ENCODE measurements around the gene FHIT. TPM values are rescaled to one million over a fixed set of nuclear protein-coding genes. Genes with fewer than 3 reads are reported as not detected.

The FHIT gene
- total and polyA plus RNA-seq, 2 of the 4 experiments (the other 2 are of a cell fraction) = 0.07 TPM; not detected in 1

DNA sequence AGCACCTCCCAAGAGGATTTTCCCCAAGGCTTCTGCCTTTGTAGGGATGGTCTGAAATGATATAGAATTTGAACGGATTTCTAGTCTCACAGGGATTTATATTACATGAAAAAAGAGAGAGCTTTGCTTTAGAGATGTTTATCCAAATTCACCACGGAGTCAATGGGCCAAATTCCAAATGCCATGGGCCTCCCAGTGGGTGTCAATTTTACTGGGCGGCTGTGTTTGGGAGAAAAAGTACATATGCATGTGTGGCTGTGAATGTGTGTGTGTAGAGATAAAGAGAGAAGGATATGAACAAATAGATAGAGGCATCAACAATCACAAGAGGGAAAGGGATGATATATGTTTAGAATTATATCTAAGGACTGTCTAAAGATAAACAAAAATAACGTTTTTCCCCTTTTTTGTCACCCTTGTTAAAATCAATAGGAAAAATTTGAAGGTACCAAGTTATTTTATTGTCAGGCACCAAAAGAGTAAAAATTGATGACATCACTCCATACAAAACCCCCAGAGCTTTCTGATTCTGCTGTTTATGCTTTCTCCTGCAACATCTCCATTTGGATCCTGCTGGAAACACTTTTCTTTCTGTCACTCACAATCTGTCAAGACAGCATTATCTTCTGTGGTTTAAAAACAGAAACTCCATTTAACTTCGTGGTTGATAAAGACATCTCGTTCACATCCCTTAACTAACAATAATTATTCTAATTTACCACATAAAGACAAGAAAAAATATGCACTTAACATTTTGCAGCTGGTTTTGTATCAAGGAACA, 160.7 kb downstream of the FHIT start:
- no peak overlapping the region for H3K18ac ChIP-seq (ENCODE audit: low read depth, low read length)
- H4K5ac ChIP-seq (ENCODE audit: low read depth, low read length) = no peak overlapping the region
- H2BK120ac ChIP-seq (ENCODE audit: low read depth, low read length) = no peak overlapping the region
- no peak overlapping the region for H2AK9ac ChIP-seq (replicated peaks; ENCODE audit: low read depth, low read length, poor library complexity)
- no peak overlapping the region for H2BK5ac ChIP-seq (ENCODE audit: low read depth, low read length, poor library complexity, severe bottlenecking)
- no peak overlapping the region for H3K4ac ChIP-seq (ENCODE audit: low read depth, low read length)
- H3K27me3 ChIP-seq (ENCODE audit: control insufficient read depth, insufficient read depth, low read length) = no peaks in the 10 kb centered on the region
- in situ Hi-C loops (cut with MboI; ENCODE audit: low sequenced_read_pairs) = no loop called here
- no peaks in the 10 kb centered on the region for H3K79me1 ChIP-seq (ENCODE audit: low read depth in 1 of 2, low read length in 2 of 2)
- no peak overlapping the region for H2AFZ ChIP-seq (replicated peaks; ENCODE audit: low read length, poor library complexity)
- no peaks in the 10 kb centered on the region for H3K9me1 ChIP-seq (ENCODE audit: insufficient read depth, low read length)
- no peak overlapping the region for H3K9ac ChIP-seq (ENCODE audit: low read depth, low read length)
- WGBS, 2 experiments (ENCODE audit: extremely low coverage in 2 of 2, insufficient read length in 1 of 2) = 0% methylated on average over 1 of the region's 6 CpGs; no CpG with 5 or more reads in 1 of the 2 experiments
- no peaks in the 10 kb centered on the region for H3K4me1 ChIP-seq (ENCODE audit: control insufficient read depth, insufficient read depth, low read length)
- no peak overlapping the region for H2BK15ac ChIP-seq (ENCODE audit: low read depth, low read length)
- no peak overlapping the region for H2BK20ac ChIP-seq (ENCODE audit: low read depth, low read length)
- no peak overlapping the region for H3K4me2 ChIP-seq (ENCODE audit: low read depth, low read length)
- ChIA-PET POLR2A (ENCODE audit: unreplicated experiment) (no interaction called here), CTCF (interaction anchor here (0.9 kb wide), 1 partner anchor 92 kb away, joined by 3 read pairs; no protein-coding TSS in a partner anchor)
- H4K8ac ChIP-seq (ENCODE audit: low read depth in 2 of 2, low read length in 2 of 2) = no peak overlapping the region
- intact Hi-C loops (cut with micrococcal nuclease) = no loop called here
- no peak overlapping the region for H4K91ac ChIP-seq (ENCODE audit: insufficient read depth, low read depth, low read length)
- H3K27ac ChIP-seq (ENCODE audit: insufficient read depth, low read length) = no peak overlapping the region
- H3K14ac ChIP-seq (replicated peaks; ENCODE audit: low read depth, low read length) = no peak overlapping the region
- no peak for ATAC-seq (ENCODE audit: low read depth)
- TF ChIP-seq RFX5 (IDR thresholded peaks at IDR 0.05; ENCODE audit: low read depth, low read length) = no peak
- TF ChIP-seq CTCF (conservative IDR thresholded peaks at IDR 0.05; ENCODE audit: low read depth, low read length) = no peak
- TF ChIP-seq MAFK (IDR thresholded peaks at IDR 0.05; ENCODE audit: low read depth, low read length) = no peak
- no peak for TF ChIP-seq RCOR1 (IDR thresholded peaks at IDR 0.05; ENCODE audit: insufficient replicate concordance, low read length)
- TF ChIP-seq MXI1 (IDR thresholded peaks at IDR 0.05; ENCODE audit: borderline replicate concordance, low read depth, low read length) = no peak
- TF ChIP-seq NFE2L2 (IDR thresholded peaks at IDR 0.05; ENCODE audit: low read depth, low read length) = no peak
- TF ChIP-seq, protein P1, sequence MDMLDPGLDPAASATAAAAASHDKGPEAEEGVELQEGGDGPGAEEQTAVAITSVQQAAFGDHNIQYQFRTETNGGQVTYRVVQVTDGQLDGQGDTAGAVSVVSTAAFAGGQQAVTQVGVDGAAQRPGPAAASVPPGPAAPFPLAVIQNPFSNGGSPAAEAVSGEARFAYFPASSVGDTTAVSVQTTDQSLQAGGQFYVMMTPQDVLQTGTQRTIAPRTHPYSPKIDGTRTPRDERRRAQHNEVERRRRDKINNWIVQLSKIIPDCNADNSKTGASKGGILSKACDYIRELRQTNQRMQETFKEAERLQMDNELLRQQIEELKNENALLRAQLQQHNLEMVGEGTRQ (IDR thresholded peaks at IDR 0.05; ENCODE audit: low read depth, low read length) = no peak
- no peak for TF ChIP-seq CHD1 (IDR thresholded peaks at IDR 0.05; ENCODE audit: low read depth, low read length)
- no peak for TF ChIP-seq FOS (IDR thresholded peaks at IDR 0.05; ENCODE audit: low read depth, low read length)
- no peak for TF ChIP-seq ELK1 (IDR thresholded peaks at IDR 0.05; ENCODE audit: borderline replicate concordance, low read depth, low read length)
- no peaks in the 10 kb centered on the region for H3K36me3 ChIP-seq (ENCODE audit: control insufficient read depth, insufficient read depth, low read length)
- H3K4me3 ChIP-seq (ENCODE audit: insufficient read depth, low read depth, low read length) = no peak overlapping the region
- dilution Hi-C loops (cut with HindIII; ENCODE audit: low sequenced_read_pairs, unreplicated experiment) = no loop called here
- BruUV-seq (replicated peaks) = no TSS peak
- no peak overlapping the region for H3K23ac ChIP-seq (ENCODE audit: low read depth, low read length)
- no peak overlapping the region for H2AK5ac ChIP-seq (ENCODE audit: low read depth, low read length)
- H3K9me3 ChIP-seq (ENCODE audit: control insufficient read depth, insufficient read depth, low read length) = no peaks in the 10 kb centered on the region; the same call in 1 of the 2 replicates
- H3K56ac ChIP-seq (ENCODE audit: extremely low read depth, insufficient read depth, low read length) = no peak overlapping the region
- no peak for DNase-seq
- no peaks in the 10 kb centered on the region for H4K20me1 ChIP-seq (ENCODE audit: insufficient read depth, low read length)
